Vagina (tissue), 1 donor: Measurements from ENCODE around the gene PPL. TPM values are rescaled to one million over a fixed set of nuclear protein-coding genes. Genes with fewer than 3 reads are reported as not detected.

ENCODE experiments used
- total RNA-seq: library from RNA; depleted of rRNA; stranded (reverse); fragments of >200 nt; gene quantifications from one replicate; pipeline ENCODE4 v1.2.3, GENCODE V29; 2016

PPL gene
- total RNA-seq, 1 donor from 2014 or later, result 391 TPM

Other genes with a start within 250 kb of the PPL start
- gene NUDT16L1, start 243.6 kb downstream of the PPL start, total RNA-seq, result 28.5 TPM
- gene ANKS3, start 202.9 kb downstream of the PPL start, total RNA-seq, result 25.3 TPM
- not detected for gene DNAAF8, start 202.6 kb downstream of the PPL start, total RNA-seq
- gene ZNF500, start 170.0 kb downstream of the PPL start, total RNA-seq, result 11.0 TPM
- not detected for gene SEPTIN12, start 148.8 kb downstream of the PPL start, total RNA-seq
- gene SMIM22, start 141.8 kb downstream of the PPL start, total RNA-seq, result not detected
- gene ROGDI, start 134.5 kb downstream of the PPL start, total RNA-seq, result 14.0 TPM
- 51.6 TPM for gene GLYR1, start 89.9 kb downstream of the PPL start, total RNA-seq
- gene UBN1, start 89.7 kb downstream of the PPL start, total RNA-seq, result 17.2 TPM
- 0.49 TPM for gene SEC14L5, start 21.2 kb upstream of the PPL start, total RNA-seq
- 9.8 TPM for gene NAGPA, start 96.8 kb upstream of the PPL start, total RNA-seq
- gene C16orf89, start 128.8 kb upstream of the PPL start, total RNA-seq, result 4.4 TPM
- 22.8 TPM for gene ALG1, start 134.7 kb upstream of the PPL start, total RNA-seq
- gene EEF2KMT, start 160.6 kb upstream of the PPL start, total RNA-seq, result 15.7 TPM